Cardiac fibroblast (primary cell): ENCODE measurements around the gene GGA3.
A peak's percentile ranks its signal among the peaks of the same experiment; 100 is the strongest.

Experiments used
- DNase-seq, 2 donors: peaks; one replicate each; pipeline versions ENCODE4 v3.0.0 to v3.0.0-alpha.2; 2010; ENCODE audit warnings: low read depth in 2 of 2
- H3K4me3 ChIP-seq, 2 donors: replicated peaks in 1 of 2; 1 replicate in 1 of 2; 2 replicates in 1 of 2; pipeline ENCODE4 v1.5.1; 2011; ENCODE audit warnings: low read depth in 2 of 2, low read length in 2 of 2, mild to moderate bottlenecking in 2 of 2, moderate library complexity in 1 of 2
- CTCF ChIP-seq: IDR thresholded peaks from one replicate; pipeline ENCODE4 v1.5.1; 2011; ENCODE audit warnings: low read depth, mild to moderate bottlenecking, low read length, inconsistent platforms

The GGA3 gene

GRCh38 chr17:75194879-75195278 lies 66.5 kb downstream of the GGA3 start:
- H3K4me3 ChIP-seq, result no peak overlapping the region
- TF ChIP-seq CTCF, result no peak
- DNase-seq, result no peak

- peak; percentile 52 to 62 for DNase-seq
- no peak for TF ChIP-seq CTCF
- H3K4me3 ChIP-seq, result no peak overlapping the region
Measured at GRCh38 chr17:75191584-75191983, 69.8 kb downstream of the GGA3 start.

- no peak overlapping the region for H3K4me3 ChIP-seq
- no peak for TF ChIP-seq CTCF
- DNase-seq, result no peak
Measured at GRCh38 chr17:75188614-75189013, 72.8 kb downstream of the GGA3 start.
